DND-41 (cell line): ENCODE measurements around the gene TFB1M.
"Not testable (repeated sequence)": the region's sequence is repeated elsewhere in the genome, so short reads cannot be mapped to it uniquely, and the experiment has no call there.

Experiments used
- ATAC-seq: fragments of 200-7000 bp; cut with Tn5 transposase; 3 replicates; pipeline ENCODE4 v1.9.1; 2021; ENCODE audit warnings: low read depth; ENCODE audit not compliant: insufficient read depth
- DNase-seq: peaks from one replicate; pipeline ENCODE4 v3.0.0-alpha.2; 2020
- H2AFZ ChIP-seq: 2 replicates; pipeline ENCODE4 v1.6.0; 2012; ENCODE audit warnings: low read depth, low read length
- H3K27ac ChIP-seq: 2 replicates; pipeline ENCODE4 v1.5.1; 2012; ENCODE audit warnings: low read length, inconsistent platforms
- H3K27me3 ChIP-seq: fragments of 200-600 bp; sonication (generic); 2 replicates; pipeline ENCODE4 v1.6.0; 2012; ENCODE audit warnings: low read length, mild to moderate bottlenecking, inconsistent platforms; ENCODE audit not compliant: insufficient read depth, poor library complexity
- H3K36me3 ChIP-seq: 2 replicates; pipeline ENCODE4 v1.5.1; 2012; ENCODE audit warnings: low read length, inconsistent platforms; ENCODE audit not compliant: insufficient read depth
- H3K4me1 ChIP-seq: 2 replicates; pipeline ENCODE4 v1.5.1; 2012; ENCODE audit warnings: mild to moderate bottlenecking, low read length; ENCODE audit not compliant: insufficient read depth
- H3K4me2 ChIP-seq: 2 replicates; pipeline ENCODE4 v1.6.0; 2012; ENCODE audit warnings: mild to moderate bottlenecking, moderate library complexity, low read length, inconsistent platforms; ENCODE audit not compliant: insufficient read depth
- H3K4me3 ChIP-seq, 2 experiments: fragments of 200-600 bp in 1 of 2; shearing (Covaris generic) in 1 of 2; 2 replicates each; pipeline ENCODE4 v1.5.1; 2012 to 2016; ENCODE audit warnings: inconsistent platforms in 2 of 2, low read length in 2 of 2, mild to moderate bottlenecking in 2 of 2, low read depth in 1 of 2, moderate library complexity in 1 of 2
- H3K79me2 ChIP-seq: 2 replicates; pipeline ENCODE4 v1.6.0; 2012; ENCODE audit warnings: low read length, inconsistent platforms; ENCODE audit not compliant: insufficient read depth
- H3K9ac ChIP-seq: 2 replicates; pipeline ENCODE4 v1.6.0; 2012; ENCODE audit warnings: low read depth, mild to moderate bottlenecking, inconsistent platforms, low read length, moderate library complexity
- H3K9me3 ChIP-seq: 2 replicates; pipeline ENCODE4 v1.5.1; 2012; ENCODE audit warnings: low read length, moderate library complexity, mild to moderate bottlenecking, inconsistent platforms; ENCODE audit not compliant: insufficient read depth, severe bottlenecking
- H4K20me1 ChIP-seq: 2 replicates; pipeline ENCODE4 v1.6.0; 2012; ENCODE audit warnings: low read length; ENCODE audit not compliant: insufficient read depth
- EZH2 ChIP-seq: IDR thresholded peaks from 3 replicates; pipeline ENCODE4 v1.6.1; 2012; ENCODE audit warnings: borderline replicate concordance, low read depth, mild to moderate bottlenecking, moderate library complexity, low read length, inconsistent platforms; ENCODE audit not compliant: severe bottlenecking
- TF ChIP-seq, protein P1 (sequence below): IDR thresholded peaks from 2 replicates; pipeline ENCODE4 v1.5.1; 2012; ENCODE audit warnings: borderline replicate concordance, low read length, moderate library complexity, mild to moderate bottlenecking; ENCODE audit not compliant: poor library complexity, severe bottlenecking; ENCODE audit errors: extremely low read depth

The TFB1M gene

DNA sequence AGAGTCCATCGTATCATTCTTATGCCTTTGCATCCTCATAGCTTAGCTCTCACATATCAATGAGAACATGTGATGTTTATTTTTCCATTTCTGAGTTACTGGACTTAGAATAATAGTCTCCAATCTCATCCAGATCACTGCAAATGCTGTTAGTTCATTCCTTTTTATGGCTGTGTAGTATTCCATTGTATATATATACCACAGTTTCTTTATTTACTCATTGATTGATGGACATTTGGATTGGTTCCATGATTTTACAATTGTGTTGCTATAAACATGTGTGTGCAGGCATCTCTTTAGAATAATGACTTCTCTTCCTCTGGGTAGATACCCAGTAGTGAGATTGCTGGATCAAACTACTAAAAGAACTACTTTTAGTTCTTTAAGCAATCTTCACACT, 21.0 kb upstream of the TFB1M start:
- no peak overlapping the region for H3K4me3 ChIP-seq
- no peaks in the 10 kb centered on the region for H3K4me1 ChIP-seq
- H4K20me1 ChIP-seq: no peaks in the 10 kb centered on the region
- ATAC-seq (no peak), DNase-seq (no peak)
- no peaks in the 10 kb centered on the region for H3K36me3 ChIP-seq
- no peaks in the 10 kb centered on the region for H3K9me3 ChIP-seq
- H3K79me2 ChIP-seq: no peaks in the 10 kb centered on the region
- H3K4me2 ChIP-seq: no peak overlapping the region
- H3K27ac ChIP-seq: no peak overlapping the region
- H3K9ac ChIP-seq: no peak overlapping the region
- H2AFZ ChIP-seq: no peak overlapping the region
- no peaks in the 10 kb centered on the region for H3K27me3 ChIP-seq
- TF ChIP-seq EZH2: no peak
- TF ChIP-seq, protein P1, sequence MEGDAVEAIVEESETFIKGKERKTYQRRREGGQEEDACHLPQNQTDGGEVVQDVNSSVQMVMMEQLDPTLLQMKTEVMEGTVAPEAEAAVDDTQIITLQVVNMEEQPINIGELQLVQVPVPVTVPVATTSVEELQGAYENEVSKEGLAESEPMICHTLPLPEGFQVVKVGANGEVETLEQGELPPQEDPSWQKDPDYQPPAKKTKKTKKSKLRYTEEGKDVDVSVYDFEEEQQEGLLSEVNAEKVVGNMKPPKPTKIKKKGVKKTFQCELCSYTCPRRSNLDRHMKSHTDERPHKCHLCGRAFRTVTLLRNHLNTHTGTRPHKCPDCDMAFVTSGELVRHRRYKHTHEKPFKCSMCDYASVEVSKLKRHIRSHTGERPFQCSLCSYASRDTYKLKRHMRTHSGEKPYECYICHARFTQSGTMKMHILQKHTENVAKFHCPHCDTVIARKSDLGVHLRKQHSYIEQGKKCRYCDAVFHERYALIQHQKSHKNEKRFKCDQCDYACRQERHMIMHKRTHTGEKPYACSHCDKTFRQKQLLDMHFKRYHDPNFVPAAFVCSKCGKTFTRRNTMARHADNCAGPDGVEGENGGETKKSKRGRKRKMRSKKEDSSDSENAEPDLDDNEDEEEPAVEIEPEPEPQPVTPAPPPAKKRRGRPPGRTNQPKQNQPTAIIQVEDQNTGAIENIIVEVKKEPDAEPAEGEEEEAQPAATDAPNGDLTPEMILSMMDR: no peak

DNA sequence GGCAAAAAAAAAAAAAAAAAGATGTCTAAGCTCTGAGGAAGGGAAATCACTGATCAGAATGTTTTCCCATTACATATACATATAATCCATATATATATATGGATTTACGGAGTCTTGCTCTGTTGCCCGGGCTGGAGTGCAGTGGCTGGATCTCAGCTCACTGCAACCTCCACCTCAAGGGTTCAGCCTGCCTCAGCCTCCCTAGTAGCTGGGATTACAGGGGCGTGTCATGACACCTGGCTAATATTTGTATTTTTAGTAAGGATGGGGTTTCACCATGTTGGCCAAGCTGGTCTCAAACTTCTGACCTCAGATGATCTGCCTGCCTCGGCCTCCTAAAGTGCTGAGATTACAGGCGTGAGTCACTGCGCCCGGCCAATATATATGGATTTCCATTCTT, 19.8 kb upstream of the TFB1M start:
- H2AFZ ChIP-seq, H3K79me2 ChIP-seq, ATAC-seq, H3K27me3 ChIP-seq, H3K4me1 ChIP-seq, H3K36me3 ChIP-seq, H4K20me1 ChIP-seq, H3K4me2 ChIP-seq, H3K27ac ChIP-seq, H3K4me3 ChIP-seq, DNase-seq, H3K9me3 ChIP-seq, H3K9ac ChIP-seq: not testable (repeated sequence)

DNA sequence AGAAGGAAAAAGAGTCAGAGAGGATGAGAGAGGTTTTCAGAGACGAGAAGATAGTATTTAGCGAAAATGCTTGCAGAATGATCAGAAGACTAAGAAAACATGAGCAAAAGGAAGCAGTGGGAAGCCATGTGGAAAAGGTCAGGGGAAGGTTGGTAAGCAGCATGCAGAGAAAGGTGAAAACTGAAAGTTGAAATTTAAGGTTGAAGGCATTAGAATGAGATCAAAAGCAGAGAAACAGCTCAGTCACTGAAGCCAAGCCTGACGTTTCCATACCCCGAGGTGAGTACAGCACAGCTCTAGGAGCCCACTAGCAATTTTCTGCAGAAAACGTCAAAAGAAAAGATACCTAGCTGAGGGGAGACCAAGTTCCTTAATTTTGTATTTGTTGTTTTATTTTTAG, 19.1 kb upstream of the TFB1M start:
- Histone ChIP-seq H3K36me3 (no peaks in the 10 kb centered on the region), H3K4me2 (no peak overlapping the region), H3K4me3 (no peak overlapping the region), H4K20me1 (no peaks in the 10 kb centered on the region), H3K27me3 (no peaks in the 10 kb centered on the region), H3K9ac (no peak overlapping the region), H3K79me2 (no peaks in the 10 kb centered on the region), H3K27ac (no peak overlapping the region), H3K4me1 (no peaks in the 10 kb centered on the region), H2AFZ (no peak overlapping the region), H3K9me3 (no peaks in the 10 kb centered on the region)
- no peak for ATAC-seq
- no peak for DNase-seq
- TF ChIP-seq, protein P1: no peak
- no peak for TF ChIP-seq EZH2

DNA sequence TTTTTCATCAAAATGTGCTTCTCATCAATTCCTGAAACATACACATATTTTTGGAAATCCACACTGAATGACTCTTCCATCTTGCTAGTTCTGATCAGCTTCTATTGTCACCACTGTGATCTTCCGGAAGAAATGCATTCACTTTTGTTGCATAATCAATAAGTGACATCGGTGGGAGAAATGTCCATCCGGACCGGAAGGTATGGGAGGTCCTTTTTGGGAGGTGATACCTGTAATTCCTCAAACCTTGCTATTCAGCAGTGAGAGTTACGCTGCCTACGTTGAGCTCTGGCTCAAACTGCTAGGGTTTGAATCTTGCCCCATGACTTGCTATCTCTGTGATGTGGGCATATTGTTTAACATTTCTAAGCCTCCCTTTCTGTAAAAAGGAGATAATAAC, 16.6 kb upstream of the TFB1M start:
- H3K9me3 ChIP-seq: no peaks in the 10 kb centered on the region
- H3K4me3 ChIP-seq: no peak overlapping the region
- no peak overlapping the region for H3K9ac ChIP-seq
- TF ChIP-seq, protein P1: no peak
- TF ChIP-seq EZH2: no peak
- H3K27me3 ChIP-seq: peaks cover 2% of the 10 kb centered on the region
- no peak overlapping the region for H2AFZ ChIP-seq
- H3K4me2 ChIP-seq: no peak overlapping the region
- no peaks in the 10 kb centered on the region for H4K20me1 ChIP-seq
- no peaks in the 10 kb centered on the region for H3K4me1 ChIP-seq
- DNase-seq (no peak), ATAC-seq (no peak)
- no peak overlapping the region for H3K27ac ChIP-seq
- no peaks in the 10 kb centered on the region for H3K36me3 ChIP-seq
- no peaks in the 10 kb centered on the region for H3K79me2 ChIP-seq
